Psoas muscle (tissue), 8 donors: Measurements from ENCODE around the gene TRIM52. TPM values are rescaled to one million over a fixed set of nuclear protein-coding genes. Genes with fewer than 3 reads are reported as not detected.

Source experiments
- ATAC-seq, 4 donors: fragments of 200-7000 bp; cut with Tn5 transposase; one replicate each; pipeline ENCODE4 v1.9.1; 2020; ENCODE audit warnings: moderate library complexity in 3 of 4, mild to moderate bottlenecking in 2 of 4
- DNase-seq, 2 donors: peaks; one replicate each; pipeline ENCODE4 v3.0.0-alpha.2; 2020
- H3K27ac ChIP-seq: fragments of 200-600 bp; one replicate; pipeline ENCODE4 v1.8.0; 2022
- H3K27me3 ChIP-seq, 3 donors: fragments of 200-600 bp in 1 of 3; one replicate each; pipeline versions ENCODE4 v1.6.1 to v1.8.0; 2013 to 2022; ENCODE audit warnings: low read length in 2 of 3, mild to moderate bottlenecking in 2 of 3, moderate library complexity in 1 of 3; ENCODE audit not compliant: insufficient read depth in 3 of 3
- H3K36me3 ChIP-seq, 2 donors: fragments of 200-600 bp in 1 of 2; one replicate each; pipeline versions ENCODE4 v1.6.1 to v1.8.0; 2013 to 2022; ENCODE audit warnings: low read depth in 1 of 2, mild to moderate bottlenecking in 1 of 2, moderate library complexity in 1 of 2; ENCODE audit not compliant: insufficient read depth in 1 of 2
- H3K4me1 ChIP-seq: fragments of 200-600 bp; one replicate; pipeline ENCODE4 v1.8.0; 2022
- H3K4me3 ChIP-seq: fragments of 200-600 bp; one replicate; pipeline ENCODE4 v1.8.0; 2022; ENCODE audit warnings: mild to moderate bottlenecking
- H3K9me3 ChIP-seq: fragments of 200-600 bp; one replicate; pipeline ENCODE4 v1.8.0; 2022
- WGBS, 3 donors: extraction: QIAGEN DNeasy Blood & Tissue Kit; methylation state at CpG; one replicate each; pipeline versions ENCODE4 v1.1.6 to v1.1.7; 2013; 5-methylcytosine and 5-hydroxymethylcytosine counted together
- intact Hi-C, 2 donors: fragments of 100-400 bp; cut with DNase I; formaldehyde crosslinking; loops; one replicate each; pipeline versions ENCODE4 v1.11.0 to v1.14.2; 2022
- polyA plus RNA-seq, 3 donors: library from polyadenylated mRNA; stranded (reverse); fragments of 200-250 nt; gene quantifications; one replicate each; pipeline ENCODE4 v1.2.3, GENCODE V29; 2013
- total RNA-seq, 4 donors: library from RNA; stranded (reverse); fragmentation: NEBNext Ultra II Directional in 2 of 4; extraction: Animal tissue kit (Norgen Biotek cat#: 25700) in 2 of 4; gene quantifications; one replicate each; pipeline versions ENCODE4 v1.2.1 to v1.2.4, GENCODE V29; 2021 to 2023
- TF ChIP-seq, protein P1 (sequence below): fragments of 200-600 bp; IDR thresholded peaks from one replicate; pipeline ENCODE4 v1.8.0; 2022; ENCODE audit warnings: antibody characterized with exemption
- donor health status: healthy with polysubstance abuse.
- donor health status: DM: no; HTN: no; CAD: no; lungs with moderate emphysema.
- donor health status: Bipolar disorder and iron deficiency.
- donor health status: healthy.
- donor health status: DM: yes; HTN: yes; CAD: no.
- donor health status: DM: no; HTN: no; CAD: no.
- donor health status: DM: no; HTN: no; CAD: no.
- donor health status: DM: yes; HTN: yes; CAD: no.

Gene TRIM52
- total and polyA plus RNA-seq, 7 donors: 1.5 to 17.6 (median 4.9) TPM

DNA sequence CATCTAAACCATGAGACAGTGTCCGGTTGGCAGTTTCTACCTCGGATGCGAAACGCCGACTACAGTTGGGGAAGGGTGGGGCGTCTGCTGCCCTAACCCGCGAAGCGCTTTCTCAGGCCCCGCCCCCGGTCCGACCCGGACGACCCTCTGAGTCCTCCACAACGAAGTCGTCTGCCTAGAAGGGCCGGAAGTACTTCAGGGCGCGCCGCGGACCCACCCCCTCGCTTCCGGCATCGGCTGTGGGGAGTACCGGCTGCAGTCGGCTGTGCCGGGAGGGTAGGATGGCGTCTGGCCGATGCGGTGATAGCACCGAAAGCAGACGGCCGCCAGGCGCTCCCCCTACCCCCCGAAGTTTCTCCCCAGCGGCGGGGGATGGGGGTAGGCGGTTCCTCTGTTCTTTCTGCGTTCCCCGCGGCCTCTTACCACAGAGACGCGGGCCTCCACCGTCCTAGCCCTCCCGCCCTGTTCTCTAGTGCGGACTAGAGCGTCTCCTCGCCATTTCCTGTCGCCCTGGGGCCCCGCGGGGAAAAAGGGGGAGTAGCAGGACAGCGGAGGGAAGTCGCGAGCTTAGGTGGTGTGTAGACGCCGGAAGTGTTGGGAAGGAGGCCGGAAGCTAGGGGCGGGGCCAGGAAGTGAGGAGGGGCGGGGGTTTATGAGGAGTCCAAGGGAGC is 37.8 kb downstream of the TRIM52 start, which contains the start of gene TRIM41:
TSS of gene TRIM41 (plus strand) at position 224 of the 671 bp plus-strand sequence. CDS start 719 bp downstream, outside the sequence.
- DNase-seq (peak; percentile 99 to 100), ATAC-seq (peak; percentile 83 to 86 (median 85))
- Histone ChIP-seq H3K4me3 (peak within 1 kb of the TSS; percentile 97), H3K27me3 (no peaks in the 10 kb centered on the region), H3K4me1 (peaks cover 14% of the 10 kb centered on the region), H3K9me3 (no peaks in the 10 kb centered on the region), H3K36me3 (peaks cover 0 to 17% of the 10 kb centered on the region in 2 donors), H3K27ac (peak within 1 kb of the TSS; percentile 100)
- TF ChIP-seq, protein P1, sequence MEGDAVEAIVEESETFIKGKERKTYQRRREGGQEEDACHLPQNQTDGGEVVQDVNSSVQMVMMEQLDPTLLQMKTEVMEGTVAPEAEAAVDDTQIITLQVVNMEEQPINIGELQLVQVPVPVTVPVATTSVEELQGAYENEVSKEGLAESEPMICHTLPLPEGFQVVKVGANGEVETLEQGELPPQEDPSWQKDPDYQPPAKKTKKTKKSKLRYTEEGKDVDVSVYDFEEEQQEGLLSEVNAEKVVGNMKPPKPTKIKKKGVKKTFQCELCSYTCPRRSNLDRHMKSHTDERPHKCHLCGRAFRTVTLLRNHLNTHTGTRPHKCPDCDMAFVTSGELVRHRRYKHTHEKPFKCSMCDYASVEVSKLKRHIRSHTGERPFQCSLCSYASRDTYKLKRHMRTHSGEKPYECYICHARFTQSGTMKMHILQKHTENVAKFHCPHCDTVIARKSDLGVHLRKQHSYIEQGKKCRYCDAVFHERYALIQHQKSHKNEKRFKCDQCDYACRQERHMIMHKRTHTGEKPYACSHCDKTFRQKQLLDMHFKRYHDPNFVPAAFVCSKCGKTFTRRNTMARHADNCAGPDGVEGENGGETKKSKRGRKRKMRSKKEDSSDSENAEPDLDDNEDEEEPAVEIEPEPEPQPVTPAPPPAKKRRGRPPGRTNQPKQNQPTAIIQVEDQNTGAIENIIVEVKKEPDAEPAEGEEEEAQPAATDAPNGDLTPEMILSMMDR: no peak
- intact Hi-C loops: loop anchor here (1.0 to 2.0 kb wide), 3 partner anchors 16 to 38 kb away; partner anchors contain the start of genes RACK1 (in 1 of the 2) and TRIM52 (in 1 of the 2)
- WGBS, 3 donors: 0 to 1% (median 0%) methylated on average over 53 to 59 of the region's 59 CpGs

DNA sequence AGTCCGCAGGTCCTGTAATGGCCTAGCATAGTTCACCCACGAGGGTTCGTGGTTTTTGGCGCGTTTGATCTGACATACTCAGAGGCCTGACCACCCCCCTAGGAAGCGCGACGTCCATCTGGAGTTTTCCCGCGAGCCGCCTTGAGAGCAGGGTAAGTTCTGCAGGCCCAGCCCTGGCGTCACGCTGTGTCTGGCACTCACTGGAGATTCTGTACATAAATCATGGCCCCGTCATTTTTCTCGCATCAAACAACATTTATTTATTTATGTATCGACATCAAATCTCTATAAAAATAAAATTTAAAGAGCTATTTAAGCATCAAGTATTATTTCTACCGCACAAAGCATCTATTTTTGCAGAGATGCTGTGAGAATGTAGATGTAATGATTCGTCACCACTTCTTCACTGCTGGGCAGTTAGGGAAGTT is 38.3 kb downstream of the TRIM52 start:
- TF ChIP-seq, protein P1: no peak
- peaks cover 16% of the 10 kb centered on the region for H3K4me1 ChIP-seq
- DNase-seq (no peak), ATAC-seq (peak; percentile 21 to 47 (median 30))
- 0 to 1% (median 1%) methylated on average over 18 of the region's 18 CpGs for WGBS, 3 donors
- peak overlapping the region; percentile 100 for H3K27ac ChIP-seq
- H3K9me3 ChIP-seq: no peaks in the 10 kb centered on the region
- intact Hi-C loops: loop anchor here (1.0 to 2.0 kb wide), 6 partner anchors 16 to 39 kb away; partner anchors contain the start of genes RACK1 (in 1 of the 2) and TRIM52 (in 1 of the 2)
- peak overlapping the region; percentile 97 for H3K4me3 ChIP-seq
- no peaks in the 10 kb centered on the region for H3K27me3 ChIP-seq
- H3K36me3 ChIP-seq: peaks cover 0 to 13% of the 10 kb centered on the region in 2 donors

DNA sequence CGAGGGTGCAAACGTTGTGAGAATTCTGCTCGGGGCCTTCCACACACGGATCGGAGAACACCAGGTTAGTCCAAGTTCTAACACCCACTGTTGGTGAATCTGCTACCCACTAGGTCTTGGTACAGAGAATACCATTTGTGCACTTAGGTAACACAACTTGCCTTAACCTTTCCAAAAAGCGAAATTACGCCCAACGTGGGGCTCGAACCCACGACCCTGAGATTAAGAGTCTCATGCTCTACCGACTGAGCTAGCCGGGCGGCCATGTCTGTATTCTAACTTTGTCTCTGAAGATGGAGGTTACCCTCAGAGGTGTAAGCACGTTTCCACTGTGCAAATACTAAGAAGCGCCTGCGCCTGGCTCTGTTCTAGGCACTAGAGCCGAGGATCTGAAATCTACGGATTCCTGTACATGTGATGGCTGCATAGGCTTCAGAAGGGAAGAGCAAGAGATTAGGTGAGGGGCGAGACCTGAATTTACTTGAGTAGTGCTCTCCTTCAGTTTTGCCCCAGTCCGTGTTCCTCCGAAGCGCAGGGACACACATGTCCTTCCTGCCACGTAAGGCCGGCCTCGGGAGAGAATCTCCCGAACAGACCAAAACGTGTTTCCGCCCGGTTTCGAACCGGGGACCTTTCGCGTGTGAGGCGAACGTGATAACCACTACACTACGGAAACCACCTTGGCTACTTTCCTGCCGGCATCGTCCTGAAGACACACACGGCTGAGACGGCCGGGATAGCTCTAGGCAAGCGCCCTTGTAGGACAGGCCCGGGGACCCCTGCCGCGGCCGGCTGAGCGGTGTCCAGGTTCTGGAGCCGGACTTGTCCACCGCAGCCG is 38.9 kb downstream of the TRIM52 start:
- Histone ChIP-seq H3K27me3 (no peaks in the 10 kb centered on the region), H3K4me3 (peak overlapping the region; percentile 97), H3K36me3 (peaks cover 0 to 6% of the 10 kb centered on the region in 2 donors), H3K9me3 (no peaks in the 10 kb centered on the region), H3K27ac (peak overlapping the region; percentile 100), H3K4me1 (peaks cover 19% of the 10 kb centered on the region)
- 6 to 7% (median 6%) methylated on average over 50 of the region's 50 CpGs for WGBS, 3 donors
- TF ChIP-seq, protein P1: no peak
- peak; percentile 90 to 95 for DNase-seq
- intact Hi-C loops: loop anchor here (1.0 to 2.0 kb wide), 4 partner anchors 15 to 31 kb away; no protein-coding TSS in a partner anchor
- peak; percentile 68 to 75 (median 70) for ATAC-seq

DNA sequence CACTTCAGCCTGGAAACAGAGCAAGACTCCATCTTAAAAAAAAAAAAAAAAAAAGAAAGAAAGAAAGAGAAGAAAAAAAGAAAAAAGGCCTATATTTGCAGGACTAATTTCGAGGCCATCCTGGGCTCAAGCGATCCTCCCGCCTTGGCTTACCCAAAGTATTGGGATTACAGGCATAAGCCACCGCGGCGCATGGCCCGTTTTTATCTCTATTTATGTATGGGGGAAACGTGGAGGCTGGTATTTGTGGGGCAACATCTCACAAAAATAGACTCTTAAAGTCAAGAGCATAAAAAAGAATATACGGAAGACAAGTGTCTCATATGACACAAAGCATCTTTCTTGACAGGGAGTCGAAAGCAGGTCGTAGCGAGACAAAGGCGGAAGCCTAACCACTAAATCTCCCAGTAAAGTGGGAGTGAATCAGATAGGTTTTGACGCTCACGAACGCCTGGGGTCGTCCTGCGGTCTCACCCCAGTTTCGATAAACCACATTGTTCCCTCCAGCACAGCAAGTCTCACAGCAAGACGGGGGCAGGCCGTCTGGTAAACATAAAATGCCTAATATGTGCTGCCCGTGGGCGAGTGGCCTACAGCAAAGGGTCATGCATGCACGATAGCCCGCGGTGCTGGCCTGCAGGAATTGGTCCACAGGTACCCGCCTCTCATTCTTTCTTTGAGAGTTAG is 39.7 kb downstream of the TRIM52 start:
- H3K36me3 ChIP-seq: no peaks in the 10 kb centered on the region
- WGBS, 3 donors: 62 to 66% (median 65%) methylated on average over 27 of the region's 27 CpGs
- intact Hi-C loops: no loop called here
- peak overlapping the region; percentile 100 for H3K27ac ChIP-seq
- ATAC-seq: no peak
- DNase-seq: no peak
- H3K4me1 ChIP-seq: peaks cover 20% of the 10 kb centered on the region
- no peaks in the 10 kb centered on the region for H3K9me3 ChIP-seq
- H3K27me3 ChIP-seq: no peaks in the 10 kb centered on the region
- TF ChIP-seq, protein P1: no peak
- H3K4me3 ChIP-seq: peak overlapping the region; percentile 97
